C4-2B (cell line): ENCODE results near the gene NRG3.

Experiments used
- CTCF ChIP-seq: fragments of 450-650 bp; conservative IDR thresholded peaks from 2 replicates; pipeline ENCODE4 v1.5.1; 2017; ENCODE audit warnings: mild to moderate bottlenecking
- ZFX ChIP-seq: fragments of 450-650 bp; IDR thresholded peaks from 2 replicates; pipeline ENCODE4 v1.6.1; 2017

GRCh38 chr10:82609845-82610244, 734.9 kb downstream of the NRG3 start:
- no peak for TF ChIP-seq CTCF
- no peak for TF ChIP-seq ZFX
